ENCODE data around the gene HTR3D. TPM values are rescaled to one million over a fixed set of nuclear protein-coding genes. Genes with fewer than 3 reads are reported as not detected.

Gene HTR3D
- total RNA-seq, 1 experiment from 2014 or later: not detected

DNA sequence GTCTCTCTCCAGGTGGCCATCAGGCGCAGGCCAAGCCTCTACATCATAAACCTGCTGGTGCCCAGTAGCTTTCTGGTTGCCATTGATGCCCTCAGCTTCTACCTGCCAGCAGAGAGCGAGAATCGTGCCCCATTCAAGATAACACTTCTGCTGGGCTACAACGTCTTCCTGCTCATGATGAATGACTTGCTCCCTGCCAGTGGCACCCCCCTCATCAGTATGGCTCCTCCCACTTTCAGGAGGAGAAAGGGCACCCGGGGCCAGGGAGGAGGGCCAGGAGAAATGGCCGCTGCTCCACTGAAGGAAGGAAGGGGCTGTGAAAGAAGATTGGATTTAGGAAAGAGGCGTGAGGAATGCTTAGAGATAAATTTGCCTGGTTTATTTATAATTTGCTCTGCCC is 27.9 kb downstream of the HTR3D start (continued):
- TF ChIP-seq, protein P1, sequence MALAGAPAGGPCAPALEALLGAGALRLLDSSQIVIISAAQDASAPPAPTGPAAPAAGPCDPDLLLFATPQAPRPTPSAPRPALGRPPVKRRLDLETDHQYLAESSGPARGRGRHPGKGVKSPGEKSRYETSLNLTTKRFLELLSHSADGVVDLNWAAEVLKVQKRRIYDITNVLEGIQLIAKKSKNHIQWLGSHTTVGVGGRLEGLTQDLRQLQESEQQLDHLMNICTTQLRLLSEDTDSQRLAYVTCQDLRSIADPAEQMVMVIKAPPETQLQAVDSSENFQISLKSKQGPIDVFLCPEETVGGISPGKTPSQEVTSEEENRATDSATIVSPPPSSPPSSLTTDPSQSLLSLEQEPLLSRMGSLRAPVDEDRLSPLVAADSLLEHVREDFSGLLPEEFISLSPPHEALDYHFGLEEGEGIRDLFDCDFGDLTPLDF (CRISPR knock-in tag; IDR thresholded peaks at IDR 0.05): no peak
- TF ChIP-seq, protein P2, sequence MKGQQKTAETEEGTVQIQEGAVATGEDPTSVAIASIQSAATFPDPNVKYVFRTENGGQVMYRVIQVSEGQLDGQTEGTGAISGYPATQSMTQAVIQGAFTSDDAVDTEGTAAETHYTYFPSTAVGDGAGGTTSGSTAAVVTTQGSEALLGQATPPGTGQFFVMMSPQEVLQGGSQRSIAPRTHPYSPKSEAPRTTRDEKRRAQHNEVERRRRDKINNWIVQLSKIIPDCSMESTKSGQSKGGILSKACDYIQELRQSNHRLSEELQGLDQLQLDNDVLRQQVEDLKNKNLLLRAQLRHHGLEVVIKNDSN (CRISPR knock-in tag; IDR thresholded peaks at IDR 0.05): no peak
- TF ChIP-seq FOXK1 (CRISPR knock-in tag; IDR thresholded peaks at IDR 0.05): no peak
- TF ChIP-seq, protein P3, sequence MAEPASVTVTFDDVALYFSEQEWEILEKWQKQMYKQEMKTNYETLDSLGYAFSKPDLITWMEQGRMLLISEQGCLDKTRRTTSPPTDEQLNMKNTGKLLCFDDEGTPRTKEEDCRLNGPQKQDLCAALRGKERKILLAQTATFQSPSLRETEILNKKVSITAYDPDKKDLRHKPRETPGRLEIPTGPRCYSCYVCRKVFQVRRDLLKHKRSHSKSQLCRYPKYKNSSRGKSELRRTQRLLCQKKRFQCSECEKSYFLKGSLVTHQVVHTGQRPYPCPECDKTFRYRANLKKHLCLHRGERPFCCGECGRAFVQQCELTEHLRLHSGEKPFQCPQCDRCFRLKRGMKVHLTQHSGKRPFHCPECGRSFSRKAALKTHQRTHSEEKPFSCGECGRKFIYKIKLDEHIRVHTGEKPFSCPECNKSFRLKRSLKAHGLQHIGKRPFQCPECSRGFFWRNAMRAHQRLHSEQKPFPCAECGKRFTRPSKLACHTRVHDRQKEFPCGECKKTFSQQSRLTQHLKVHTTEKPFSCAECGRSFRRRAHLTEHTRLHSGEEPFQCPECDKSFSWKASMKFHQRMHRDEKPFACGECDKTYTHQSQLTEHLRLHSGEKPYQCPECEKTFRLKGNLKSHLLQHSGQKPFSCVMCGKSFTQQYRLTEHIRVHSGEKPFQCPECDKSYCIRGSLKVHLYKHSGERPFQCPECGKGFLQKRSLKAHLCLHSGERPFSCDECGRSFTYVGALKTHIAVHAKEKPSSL (CRISPR knock-in tag; conservative IDR thresholded peaks at IDR 0.05): no peak
- no peak for TF ChIP-seq ELF4 (CRISPR knock-in tag; IDR thresholded peaks at IDR 0.05; ENCODE audit: low read depth)
- TF ChIP-seq, protein P4, sequence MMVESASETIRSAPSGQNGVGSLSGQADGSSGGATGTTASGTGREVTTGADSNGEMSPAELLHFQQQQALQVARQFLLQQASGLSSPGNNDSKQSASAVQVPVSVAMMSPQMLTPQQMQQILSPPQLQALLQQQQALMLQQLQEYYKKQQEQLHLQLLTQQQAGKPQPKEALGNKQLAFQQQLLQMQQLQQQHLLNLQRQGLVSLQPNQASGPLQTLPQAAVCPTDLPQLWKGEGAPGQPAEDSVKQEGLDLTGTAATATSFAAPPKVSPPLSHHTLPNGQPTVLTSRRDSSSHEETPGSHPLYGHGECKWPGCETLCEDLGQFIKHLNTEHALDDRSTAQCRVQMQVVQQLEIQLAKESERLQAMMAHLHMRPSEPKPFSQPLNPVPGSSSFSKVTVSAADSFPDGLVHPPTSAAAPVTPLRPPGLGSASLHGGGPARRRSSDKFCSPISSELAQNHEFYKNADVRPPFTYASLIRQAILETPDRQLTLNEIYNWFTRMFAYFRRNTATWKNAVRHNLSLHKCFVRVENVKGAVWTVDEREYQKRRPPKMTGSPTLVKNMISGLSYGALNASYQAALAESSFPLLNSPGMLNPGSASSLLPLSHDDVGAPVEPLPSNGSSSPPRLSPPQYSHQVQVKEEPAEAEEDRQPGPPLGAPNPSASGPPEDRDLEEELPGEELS (CRISPR knock-in tag; IDR thresholded peaks at IDR 0.05): no peak
- no peak for TF ChIP-seq IRF2 (CRISPR knock-in tag; IDR thresholded peaks at IDR 0.05; ENCODE audit: borderline replicate concordance, low read depth)
- TF ChIP-seq, protein P5, sequence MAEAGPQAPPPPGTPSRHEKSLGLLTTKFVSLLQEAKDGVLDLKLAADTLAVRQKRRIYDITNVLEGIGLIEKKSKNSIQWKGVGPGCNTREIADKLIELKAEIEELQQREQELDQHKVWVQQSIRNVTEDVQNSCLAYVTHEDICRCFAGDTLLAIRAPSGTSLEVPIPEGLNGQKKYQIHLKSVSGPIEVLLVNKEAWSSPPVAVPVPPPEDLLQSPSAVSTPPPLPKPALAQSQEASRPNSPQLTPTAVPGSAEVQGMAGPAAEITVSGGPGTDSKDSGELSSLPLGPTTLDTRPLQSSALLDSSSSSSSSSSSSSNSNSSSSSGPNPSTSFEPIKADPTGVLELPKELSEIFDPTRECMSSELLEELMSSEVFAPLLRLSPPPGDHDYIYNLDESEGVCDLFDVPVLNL (CRISPR knock-in tag; IDR thresholded peaks at IDR 0.05; ENCODE audit: borderline replicate concordance, low read depth): no peak
- no peak for TF ChIP-seq ZNF317 (CRISPR knock-in tag; IDR thresholded peaks at IDR 0.05; ENCODE audit: borderline replicate concordance, low read depth)
- TF ChIP-seq, protein P6, sequence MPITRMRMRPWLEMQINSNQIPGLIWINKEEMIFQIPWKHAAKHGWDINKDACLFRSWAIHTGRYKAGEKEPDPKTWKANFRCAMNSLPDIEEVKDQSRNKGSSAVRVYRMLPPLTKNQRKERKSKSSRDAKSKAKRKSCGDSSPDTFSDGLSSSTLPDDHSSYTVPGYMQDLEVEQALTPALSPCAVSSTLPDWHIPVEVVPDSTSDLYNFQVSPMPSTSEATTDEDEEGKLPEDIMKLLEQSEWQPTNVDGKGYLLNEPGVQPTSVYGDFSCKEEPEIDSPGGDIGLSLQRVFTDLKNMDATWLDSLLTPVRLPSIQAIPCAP (CRISPR knock-in tag; IDR thresholded peaks at IDR 0.05): no peak
- no peak for TF ChIP-seq ZBTB21 (CRISPR knock-in tag; IDR thresholded peaks at IDR 0.05; ENCODE audit: borderline replicate concordance)
- TF ChIP-seq, protein P7, sequence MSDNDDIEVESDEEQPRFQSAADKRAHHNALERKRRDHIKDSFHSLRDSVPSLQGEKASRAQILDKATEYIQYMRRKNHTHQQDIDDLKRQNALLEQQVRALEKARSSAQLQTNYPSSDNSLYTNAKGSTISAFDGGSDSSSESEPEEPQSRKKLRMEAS (CRISPR knock-in tag; IDR thresholded peaks at IDR 0.05): no peak
- no peak for TF ChIP-seq EMX1 (CRISPR knock-in tag; IDR thresholded peaks at IDR 0.05)
- TF ChIP-seq, protein P8, sequence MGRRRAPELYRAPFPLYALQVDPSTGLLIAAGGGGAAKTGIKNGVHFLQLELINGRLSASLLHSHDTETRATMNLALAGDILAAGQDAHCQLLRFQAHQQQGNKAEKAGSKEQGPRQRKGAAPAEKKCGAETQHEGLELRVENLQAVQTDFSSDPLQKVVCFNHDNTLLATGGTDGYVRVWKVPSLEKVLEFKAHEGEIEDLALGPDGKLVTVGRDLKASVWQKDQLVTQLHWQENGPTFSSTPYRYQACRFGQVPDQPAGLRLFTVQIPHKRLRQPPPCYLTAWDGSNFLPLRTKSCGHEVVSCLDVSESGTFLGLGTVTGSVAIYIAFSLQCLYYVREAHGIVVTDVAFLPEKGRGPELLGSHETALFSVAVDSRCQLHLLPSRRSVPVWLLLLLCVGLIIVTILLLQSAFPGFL (CRISPR knock-in tag; IDR thresholded peaks at IDR 0.05; ENCODE audit: borderline replicate concordance): no peak

DNA sequence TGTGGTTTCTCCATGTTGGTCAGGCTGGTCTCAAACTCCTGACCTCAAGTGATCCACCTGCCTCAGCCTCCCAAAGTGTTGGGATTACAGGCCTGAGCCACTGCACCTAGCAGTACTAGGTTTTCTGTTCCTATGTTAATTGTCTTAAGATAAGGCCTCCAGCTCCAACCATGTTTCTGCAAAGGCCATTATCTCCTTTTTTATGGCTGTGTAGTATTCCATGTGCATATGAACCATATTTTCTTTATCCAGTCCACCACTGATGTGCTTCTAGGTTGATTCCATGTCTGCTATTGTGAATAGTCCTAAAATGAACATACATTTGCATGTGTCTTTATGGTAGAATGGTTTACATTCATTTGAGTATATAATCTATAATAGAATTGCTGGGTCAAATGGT is 31.1 kb downstream of the HTR3D start:
- Mint-ChIP-seq H3K27me3 (ENCODE audit: low read depth) (no peaks in the 10 kb centered on the region), H3K4me1 (0 out of 2 replicates have a peak, but pooled peaks cover 3% of the 10 kb centered on the region), H3K9me3 (no peaks in the 10 kb centered on the region), H3K27ac (no peak overlapping the region), H3K4me3 (no peak overlapping the region), H3K36me3 (no peaks in the 10 kb centered on the region)
- ATAC-seq: no peak
- no peak for DNase-seq (ENCODE audit: low spot score)
- POLR2A ChIA-PET: no interaction called here
- CTCF ChIA-PET: no interaction called here
- TF ChIP-seq, protein P5 (CRISPR knock-in tag; IDR thresholded peaks at IDR 0.05; ENCODE audit: borderline replicate concordance, low read depth): no peak
- no peak for TF ChIP-seq TEAD4 (CRISPR knock-in tag; IDR thresholded peaks at IDR 0.05)
- TF ChIP-seq, protein P9, sequence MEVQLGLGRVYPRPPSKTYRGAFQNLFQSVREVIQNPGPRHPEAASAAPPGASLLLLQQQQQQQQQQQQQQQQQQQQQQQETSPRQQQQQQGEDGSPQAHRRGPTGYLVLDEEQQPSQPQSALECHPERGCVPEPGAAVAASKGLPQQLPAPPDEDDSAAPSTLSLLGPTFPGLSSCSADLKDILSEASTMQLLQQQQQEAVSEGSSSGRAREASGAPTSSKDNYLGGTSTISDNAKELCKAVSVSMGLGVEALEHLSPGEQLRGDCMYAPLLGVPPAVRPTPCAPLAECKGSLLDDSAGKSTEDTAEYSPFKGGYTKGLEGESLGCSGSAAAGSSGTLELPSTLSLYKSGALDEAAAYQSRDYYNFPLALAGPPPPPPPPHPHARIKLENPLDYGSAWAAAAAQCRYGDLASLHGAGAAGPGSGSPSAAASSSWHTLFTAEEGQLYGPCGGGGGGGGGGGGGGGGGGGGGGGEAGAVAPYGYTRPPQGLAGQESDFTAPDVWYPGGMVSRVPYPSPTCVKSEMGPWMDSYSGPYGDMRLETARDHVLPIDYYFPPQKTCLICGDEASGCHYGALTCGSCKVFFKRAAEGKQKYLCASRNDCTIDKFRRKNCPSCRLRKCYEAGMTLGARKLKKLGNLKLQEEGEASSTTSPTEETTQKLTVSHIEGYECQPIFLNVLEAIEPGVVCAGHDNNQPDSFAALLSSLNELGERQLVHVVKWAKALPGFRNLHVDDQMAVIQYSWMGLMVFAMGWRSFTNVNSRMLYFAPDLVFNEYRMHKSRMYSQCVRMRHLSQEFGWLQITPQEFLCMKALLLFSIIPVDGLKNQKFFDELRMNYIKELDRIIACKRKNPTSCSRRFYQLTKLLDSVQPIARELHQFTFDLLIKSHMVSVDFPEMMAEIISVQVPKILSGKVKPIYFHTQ (CRISPR knock-in tag; IDR thresholded peaks at IDR 0.05): no peak
- no peak for TF ChIP-seq GABPB1 (CRISPR knock-in tag; IDR thresholded peaks at IDR 0.05)

Measured in WTC11 (cell line).